PC-9 (cell line): ENCODE data around the gene TBPL1. TPM values are rescaled to one million over a fixed set of nuclear protein-coding genes. Genes with fewer than 3 reads are reported as not detected.
A peak's percentile ranks its signal among the peaks of the same experiment; 100 is the strongest.

Experiments used
- BruUV-seq: library from RNA; stranded (reverse); fragments of 400-500 nt; replicated peaks from 2 replicates; lab custom pipeline; 2021; lab: Mats Ljungman, UMichigan
- CTCF ChIA-PET: fragments of 300-600 bp; sonication (Branson Sonifier 250); formaldehyde crosslinking; loops from one replicate; lab custom pipeline; 2022; ENCODE audit warnings: antibody characterized with exemption; lab: Charles Lee
- POLR2A ChIA-PET: fragments of 300-600 bp; sonication (Branson Sonifier 250); formaldehyde crosslinking; loops from one replicate; lab custom pipeline; 2022; ENCODE audit warnings: antibody characterized with exemption; ENCODE audit not compliant: unreplicated experiment; lab: Charles Lee
- DNase-seq, 2 experiments: peaks; one replicate each; pipeline versions ENCODE4 v3.0.0 to v3.0.0-alpha.2; 2015 to 2022; ENCODE audit warnings: mixed read lengths in 1 of 2
- H2AFZ ChIP-seq: fragments of 200-600 bp; sonication (generic); 2 replicates; pipeline ENCODE4 v1.8.1; 2017; ENCODE audit warnings: antibody characterized with exemption
- H3F3A ChIP-seq: fragments of 200-600 bp; sonication (generic); 2 replicates; pipeline ENCODE4 v1.8.1; 2017; ENCODE audit warnings: antibody characterized with exemption, mild to moderate bottlenecking, low read depth; ENCODE audit not compliant: insufficient read depth
- H3K27ac ChIP-seq: fragments of 200-600 bp; sonication (generic); 2 replicates; pipeline ENCODE4 v1.6.1; 2016; ENCODE audit warnings: mixed run types
- H3K27me3 ChIP-seq: fragments of 200-600 bp; sonication (generic); 2 replicates; pipeline ENCODE4 v1.6.1; 2016; ENCODE audit warnings: low read depth, mixed run types; ENCODE audit not compliant: insufficient read depth
- H3K36me3 ChIP-seq: fragments of 200-600 bp; sonication (generic); 2 replicates; pipeline ENCODE4 v1.6.1; 2016; ENCODE audit warnings: low read depth, mixed run types
- H3K4me1 ChIP-seq: fragments of 200-600 bp; sonication (generic); replicated peaks from 2 replicates; pipeline ENCODE4 v1.6.1; 2016; ENCODE audit warnings: mixed run types; ENCODE audit not compliant: insufficient read depth
- H3K4me2 ChIP-seq: fragments of 200-600 bp; sonication (generic); 2 replicates; pipeline ENCODE4 v1.6.1; 2017; ENCODE audit warnings: mixed run types
- H3K4me3 ChIP-seq: fragments of 200-600 bp; sonication (generic); 2 replicates; pipeline ENCODE4 v1.6.1; 2016; ENCODE audit warnings: mixed run types
- H3K79me2 ChIP-seq: fragments of 200-600 bp; sonication (generic); 2 replicates; pipeline ENCODE4 v1.6.1; 2017; ENCODE audit warnings: low read depth, mixed run types
- H3K9me2 ChIP-seq: fragments of 200-600 bp; sonication (generic); 2 replicates; pipeline ENCODE4 v1.8.1; 2017; ENCODE audit warnings: mild to moderate bottlenecking; ENCODE audit not compliant: insufficient read depth
- H3K9me3 ChIP-seq: fragments of 200-600 bp; sonication (generic); 2 replicates; pipeline ENCODE4 v1.8.1; 2016; ENCODE audit warnings: low read depth; ENCODE audit not compliant: insufficient read depth
- H4K20me1 ChIP-seq: fragments of 200-600 bp; sonication (generic); 2 replicates; pipeline ENCODE4 v1.8.1; 2017; ENCODE audit not compliant: insufficient read depth
- EZH2 ChIP-seq: fragments of 200-600 bp; sonication (generic); IDR thresholded peaks from 2 replicates; pipeline ENCODE4 v1.8.0; 2017; ENCODE audit warnings: antibody characterized with exemption, low read depth
- intact Hi-C: fragments of 100-400 bp; cut with micrococcal nuclease; formaldehyde crosslinking; loops from one replicate; pipeline ENCODE4 v1.10.0; 2022; ENCODE audit not compliant: unreplicated experiment
- total RNA-seq: library from RNA; stranded (reverse); gene quantifications from 2 replicates; pipeline ENCODE4 v1.2.3, GENCODE V29; 2021
- TF ChIP-seq, protein P1 (sequence below): fragments of 200-600 bp; sonication (generic); conservative IDR thresholded peaks from 2 replicates; pipeline ENCODE4 v1.6.1; 2017; ENCODE audit warnings: mixed run types, antibody characterized with exemption, mild to moderate bottlenecking, moderate library complexity

The TBPL1 gene
- total RNA-seq, 1 experiment from 2014 or later: 21.7 TPM

- Histone ChIP-seq H3K4me3 (peak overlapping the region; percentile 75), H3K4me2 (peak overlapping the region; percentile 88), H3K79me2 (peaks cover 65% of the 10 kb centered on the region), H3K4me1 (peaks cover 32% of the 10 kb centered on the region), H3F3A (peaks cover 6% of the 10 kb centered on the region; the same call in 1 of the 2 replicates), H4K20me1 (no peaks in the 10 kb centered on the region; the same call in 1 of the 2 replicates), H3K36me3 (no peaks in the 10 kb centered on the region), H3K27ac (no peak overlapping the region), H2AFZ (no peak overlapping the region), H3K9me2 (no peaks in the 10 kb centered on the region), H3K9me3 (no peaks in the 10 kb centered on the region), H3K27me3 (no peaks in the 10 kb centered on the region)
- TF ChIP-seq, protein P1, sequence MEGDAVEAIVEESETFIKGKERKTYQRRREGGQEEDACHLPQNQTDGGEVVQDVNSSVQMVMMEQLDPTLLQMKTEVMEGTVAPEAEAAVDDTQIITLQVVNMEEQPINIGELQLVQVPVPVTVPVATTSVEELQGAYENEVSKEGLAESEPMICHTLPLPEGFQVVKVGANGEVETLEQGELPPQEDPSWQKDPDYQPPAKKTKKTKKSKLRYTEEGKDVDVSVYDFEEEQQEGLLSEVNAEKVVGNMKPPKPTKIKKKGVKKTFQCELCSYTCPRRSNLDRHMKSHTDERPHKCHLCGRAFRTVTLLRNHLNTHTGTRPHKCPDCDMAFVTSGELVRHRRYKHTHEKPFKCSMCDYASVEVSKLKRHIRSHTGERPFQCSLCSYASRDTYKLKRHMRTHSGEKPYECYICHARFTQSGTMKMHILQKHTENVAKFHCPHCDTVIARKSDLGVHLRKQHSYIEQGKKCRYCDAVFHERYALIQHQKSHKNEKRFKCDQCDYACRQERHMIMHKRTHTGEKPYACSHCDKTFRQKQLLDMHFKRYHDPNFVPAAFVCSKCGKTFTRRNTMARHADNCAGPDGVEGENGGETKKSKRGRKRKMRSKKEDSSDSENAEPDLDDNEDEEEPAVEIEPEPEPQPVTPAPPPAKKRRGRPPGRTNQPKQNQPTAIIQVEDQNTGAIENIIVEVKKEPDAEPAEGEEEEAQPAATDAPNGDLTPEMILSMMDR: no peak
- no peak for TF ChIP-seq EZH2
- intact Hi-C loops: no loop called here
- CTCF ChIA-PET: no interaction called here
- BruUV-seq: no TSS peak
- no peak for DNase-seq
- POLR2A ChIA-PET: interaction anchor here (0.5 to 0.7 kb wide), 2 partner anchors 39 to 151 kb away, joined by 3 to 7 read pairs; no protein-coding TSS in a partner anchor
These were observed 1.9 kb downstream of the TBPL1 start for GRCh38 chr6:133954657-133955576.

DNA sequence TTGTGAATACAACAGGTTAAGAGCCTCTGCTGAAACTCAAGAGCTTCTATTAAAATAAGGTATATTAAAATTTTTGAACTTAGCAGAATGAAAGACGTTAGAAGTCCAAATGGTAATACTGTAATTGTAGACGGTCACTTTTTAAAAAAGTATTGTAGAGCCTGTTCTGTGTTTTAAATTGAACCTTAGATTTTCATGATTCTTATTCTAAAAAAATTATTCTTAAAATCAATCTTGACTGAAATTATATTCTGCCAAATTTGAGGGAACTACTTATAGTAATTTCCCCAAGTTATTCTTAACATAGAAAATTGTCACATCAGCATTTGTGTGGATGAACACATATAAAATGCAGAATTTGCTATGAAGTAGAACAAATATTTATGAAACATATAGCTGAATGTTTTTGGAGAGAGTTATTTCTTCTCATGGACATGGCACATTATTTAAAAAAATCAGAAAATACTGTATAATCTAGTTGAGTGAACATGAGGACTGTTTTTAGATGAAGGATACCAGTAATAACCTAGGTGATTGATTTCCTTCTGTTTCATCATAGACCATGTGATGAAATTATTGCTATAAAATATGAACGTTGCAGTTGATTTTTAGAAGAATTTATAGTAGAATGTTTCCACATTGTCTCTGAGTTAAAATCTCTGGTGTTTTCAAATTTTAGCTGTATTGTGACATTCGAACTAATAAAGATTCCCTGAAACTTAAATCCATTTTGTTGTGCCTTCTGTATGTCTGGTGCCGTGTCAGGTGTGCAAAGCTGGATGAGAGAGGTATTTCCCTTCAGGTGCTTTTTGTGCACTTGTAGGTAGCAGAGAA lies 2.8 kb downstream of the TBPL1 start:
- no peak overlapping the region for H3K27ac ChIP-seq
- no TSS peak for BruUV-seq
- peaks cover 2% of the 10 kb centered on the region; the same call in 1 of the 2 replicates for H4K20me1 ChIP-seq
- TF ChIP-seq, protein P1: no peak
- no peak for TF ChIP-seq EZH2
- H3F3A ChIP-seq: peaks cover 6% of the 10 kb centered on the region; the same call in 1 of the 2 replicates
- no peak for DNase-seq
- no peak overlapping the region for H3K4me3 ChIP-seq
- peaks cover 74% of the 10 kb centered on the region for H3K79me2 ChIP-seq
- no peak overlapping the region for H2AFZ ChIP-seq
- H3K4me2 ChIP-seq: peak overlapping the region; percentile 88; the same call in 1 of the 2 replicates
- H3K27me3 ChIP-seq: no peaks in the 10 kb centered on the region
- intact Hi-C loops: no loop called here
- no peaks in the 10 kb centered on the region for H3K9me2 ChIP-seq
- H3K36me3 ChIP-seq: no peaks in the 10 kb centered on the region
- POLR2A ChIA-PET: no interaction called here
- CTCF ChIA-PET: no interaction called here
- no peaks in the 10 kb centered on the region for H3K9me3 ChIP-seq
- peaks cover 32% of the 10 kb centered on the region for H3K4me1 ChIP-seq

DNA sequence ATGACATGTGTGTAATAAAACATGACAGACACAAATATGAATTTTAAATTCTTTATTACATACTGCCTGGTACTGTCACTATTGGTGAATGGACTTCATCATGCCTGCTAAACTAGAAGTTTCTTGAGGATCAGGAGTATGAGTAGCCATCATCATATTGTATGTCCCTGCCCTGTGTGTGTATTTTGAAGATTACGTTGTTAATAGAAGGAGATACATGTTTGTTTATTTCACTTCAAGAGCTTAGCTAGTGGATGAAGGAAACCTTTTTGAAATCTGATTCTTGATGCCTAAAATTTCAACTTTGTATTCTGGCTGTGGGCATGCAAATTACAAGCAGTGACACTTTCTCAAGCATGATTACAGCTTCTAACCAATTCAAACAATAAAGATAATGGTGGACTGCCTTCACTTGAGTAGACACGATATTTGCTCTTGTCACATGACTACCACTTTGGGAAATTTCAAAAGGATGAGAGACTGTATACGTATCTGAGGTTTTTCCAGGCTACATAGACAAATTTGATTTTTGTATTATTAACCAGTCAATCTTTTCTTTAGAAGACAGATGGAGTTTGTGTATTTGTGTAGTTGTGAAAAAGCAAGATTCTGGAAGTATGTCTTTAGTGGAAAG lies 3.5 kb downstream of the TBPL1 start:
- no peaks in the 10 kb centered on the region for H3K9me2 ChIP-seq
- H4K20me1 ChIP-seq: peaks cover 2% of the 10 kb centered on the region
- ChIA-PET CTCF (no interaction called here), POLR2A (no interaction called here)
- H3K27ac ChIP-seq: no peak overlapping the region
- no TSS peak for BruUV-seq
- H3K9me3 ChIP-seq: no peaks in the 10 kb centered on the region
- peaks cover 82% of the 10 kb centered on the region for H3K79me2 ChIP-seq
- intact Hi-C loops: no loop called here
- TF ChIP-seq, protein P1: no peak
- no peak for TF ChIP-seq EZH2
- H3K27me3 ChIP-seq: no peaks in the 10 kb centered on the region
- H3K4me1 ChIP-seq: peaks cover 25% of the 10 kb centered on the region
- no peak overlapping the region for H3K4me3 ChIP-seq
- no peak overlapping the region for H3K4me2 ChIP-seq
- DNase-seq: no peak
- H3F3A ChIP-seq: peaks cover 6% of the 10 kb centered on the region; the same call in 1 of the 2 replicates
- no peak overlapping the region for H2AFZ ChIP-seq
- no peaks in the 10 kb centered on the region for H3K36me3 ChIP-seq
